ENCODE data around the gene ARHGAP22.

ARHGAP22 gene

DNA sequence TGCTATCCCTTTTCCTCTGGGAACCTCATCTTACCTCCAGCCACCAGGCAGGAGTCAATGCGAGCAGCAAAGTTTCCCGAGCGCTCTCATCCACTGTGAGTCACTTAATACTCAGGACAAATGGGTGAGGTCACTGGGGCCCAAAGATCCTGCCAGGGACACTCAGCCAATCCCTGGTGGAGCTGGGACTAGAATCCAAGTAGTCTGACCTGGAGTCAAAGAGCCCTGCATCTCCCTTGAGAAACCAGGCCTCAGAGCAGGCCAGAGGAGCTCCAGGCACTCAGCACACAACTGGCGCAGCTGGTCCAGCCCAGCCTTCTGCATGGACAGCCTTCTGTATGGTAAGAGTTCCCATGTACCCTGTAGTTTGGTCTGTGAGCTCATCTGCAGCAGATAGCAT lies 156.1 kb downstream of the ARHGAP22 start:
- no peak overlapping the region for H3K4me3 ChIP-seq (ENCODE audit: low read depth, low read length)
- TF ChIP-seq, protein P1, sequence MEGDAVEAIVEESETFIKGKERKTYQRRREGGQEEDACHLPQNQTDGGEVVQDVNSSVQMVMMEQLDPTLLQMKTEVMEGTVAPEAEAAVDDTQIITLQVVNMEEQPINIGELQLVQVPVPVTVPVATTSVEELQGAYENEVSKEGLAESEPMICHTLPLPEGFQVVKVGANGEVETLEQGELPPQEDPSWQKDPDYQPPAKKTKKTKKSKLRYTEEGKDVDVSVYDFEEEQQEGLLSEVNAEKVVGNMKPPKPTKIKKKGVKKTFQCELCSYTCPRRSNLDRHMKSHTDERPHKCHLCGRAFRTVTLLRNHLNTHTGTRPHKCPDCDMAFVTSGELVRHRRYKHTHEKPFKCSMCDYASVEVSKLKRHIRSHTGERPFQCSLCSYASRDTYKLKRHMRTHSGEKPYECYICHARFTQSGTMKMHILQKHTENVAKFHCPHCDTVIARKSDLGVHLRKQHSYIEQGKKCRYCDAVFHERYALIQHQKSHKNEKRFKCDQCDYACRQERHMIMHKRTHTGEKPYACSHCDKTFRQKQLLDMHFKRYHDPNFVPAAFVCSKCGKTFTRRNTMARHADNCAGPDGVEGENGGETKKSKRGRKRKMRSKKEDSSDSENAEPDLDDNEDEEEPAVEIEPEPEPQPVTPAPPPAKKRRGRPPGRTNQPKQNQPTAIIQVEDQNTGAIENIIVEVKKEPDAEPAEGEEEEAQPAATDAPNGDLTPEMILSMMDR (IDR thresholded peaks at IDR 0.05; ENCODE audit: low read depth, low read length), result no peak

DNA sequence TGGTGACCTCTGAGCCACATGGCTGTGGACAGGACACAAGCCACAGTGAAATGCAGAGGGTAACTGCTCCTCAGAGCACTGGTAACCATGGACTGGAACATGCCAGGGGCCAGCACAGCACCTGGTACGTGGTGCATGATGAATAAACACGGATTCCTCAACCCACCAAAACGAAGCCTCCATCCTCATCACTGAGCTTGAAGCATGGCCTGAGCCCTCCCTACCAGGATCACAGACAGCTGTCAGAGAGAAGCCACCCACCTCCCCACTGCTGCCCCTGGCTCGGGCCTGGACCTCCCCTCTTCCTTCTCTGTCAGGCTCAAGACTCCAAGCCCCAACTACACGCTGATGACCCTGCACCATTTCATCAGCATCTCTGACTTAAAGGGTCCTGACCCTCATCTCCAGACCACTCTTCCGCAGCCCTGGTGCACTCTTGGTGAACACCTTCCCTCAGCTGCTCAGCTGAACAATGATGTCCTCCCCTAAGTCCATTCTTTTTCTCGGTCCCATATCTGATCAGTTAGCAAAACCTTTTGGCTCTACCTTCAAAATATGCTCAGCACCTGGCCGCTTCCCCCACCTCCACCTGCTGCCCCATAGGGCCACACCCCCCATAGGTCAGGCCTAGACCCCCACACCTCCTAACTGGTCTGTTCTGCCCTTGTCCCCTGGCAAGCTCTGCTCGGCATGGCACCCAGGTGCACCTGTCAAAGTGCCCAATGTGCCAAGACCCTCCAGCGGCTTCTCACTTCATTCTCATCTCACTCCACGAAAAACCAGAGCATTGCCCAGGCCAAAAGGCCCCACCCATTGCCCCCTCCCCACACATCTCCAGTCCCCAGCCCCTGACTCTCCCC lies 157.3 kb downstream of the ARHGAP22 start:
- TF ChIP-seq, protein P1 (IDR thresholded peaks at IDR 0.05; ENCODE audit: low read depth, low read length), result no peak
- no peak overlapping the region for H3K4me3 ChIP-seq (ENCODE audit: low read depth, low read length)

DNA sequence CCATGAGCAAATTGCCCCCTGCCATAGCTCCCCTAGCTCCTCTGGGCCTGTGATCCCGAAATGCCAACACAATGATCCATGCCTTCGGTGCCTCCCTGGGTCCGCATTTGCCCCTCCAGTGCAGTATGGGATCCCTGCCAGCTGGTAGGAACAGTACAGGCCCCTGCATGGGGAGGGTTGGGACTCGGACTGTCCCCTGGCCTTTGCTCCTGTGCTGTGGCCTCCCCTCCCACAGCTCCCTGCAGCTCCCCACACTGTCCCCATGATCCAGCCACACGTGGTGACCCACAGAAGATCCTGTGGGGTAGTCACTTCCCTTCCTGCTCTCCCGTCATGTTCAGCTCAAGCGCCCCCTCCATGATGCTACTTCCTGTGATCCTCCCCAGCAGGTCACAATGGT lies 158.1 kb downstream of the ARHGAP22 start:
- no peak overlapping the region for H3K4me3 ChIP-seq (ENCODE audit: low read depth, low read length)

DNA sequence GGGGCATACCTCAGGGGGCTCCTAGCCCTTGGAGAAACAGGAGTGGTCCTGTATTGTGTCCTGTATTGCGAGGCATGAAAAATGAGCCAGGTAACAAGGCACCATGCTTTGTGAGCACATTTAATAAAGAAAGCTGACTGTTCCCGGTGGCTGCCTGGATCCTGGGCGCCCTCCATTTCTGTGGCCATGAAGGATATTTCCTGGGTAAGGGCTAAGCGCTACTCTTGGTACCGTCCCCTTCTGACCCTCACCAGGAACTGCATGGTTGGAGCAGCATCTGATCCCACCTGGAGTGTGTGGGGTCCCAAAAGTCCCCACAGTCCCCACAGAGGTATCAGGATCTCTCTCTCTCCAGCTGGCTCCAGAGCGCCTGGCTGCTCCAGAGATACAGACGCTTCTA lies 158.9 kb downstream of the ARHGAP22 start:
- TF ChIP-seq, protein P1 (IDR thresholded peaks at IDR 0.05; ENCODE audit: low read depth, low read length), result no peak
- no peak overlapping the region for H3K4me3 ChIP-seq (ENCODE audit: low read depth, low read length)

More for the DNA sequence above, 158.1 kb downstream of the ARHGAP22 start:
- TF ChIP-seq, protein P1 (IDR thresholded peaks at IDR 0.05; ENCODE audit: low read depth, low read length), result no peak

DNA sequence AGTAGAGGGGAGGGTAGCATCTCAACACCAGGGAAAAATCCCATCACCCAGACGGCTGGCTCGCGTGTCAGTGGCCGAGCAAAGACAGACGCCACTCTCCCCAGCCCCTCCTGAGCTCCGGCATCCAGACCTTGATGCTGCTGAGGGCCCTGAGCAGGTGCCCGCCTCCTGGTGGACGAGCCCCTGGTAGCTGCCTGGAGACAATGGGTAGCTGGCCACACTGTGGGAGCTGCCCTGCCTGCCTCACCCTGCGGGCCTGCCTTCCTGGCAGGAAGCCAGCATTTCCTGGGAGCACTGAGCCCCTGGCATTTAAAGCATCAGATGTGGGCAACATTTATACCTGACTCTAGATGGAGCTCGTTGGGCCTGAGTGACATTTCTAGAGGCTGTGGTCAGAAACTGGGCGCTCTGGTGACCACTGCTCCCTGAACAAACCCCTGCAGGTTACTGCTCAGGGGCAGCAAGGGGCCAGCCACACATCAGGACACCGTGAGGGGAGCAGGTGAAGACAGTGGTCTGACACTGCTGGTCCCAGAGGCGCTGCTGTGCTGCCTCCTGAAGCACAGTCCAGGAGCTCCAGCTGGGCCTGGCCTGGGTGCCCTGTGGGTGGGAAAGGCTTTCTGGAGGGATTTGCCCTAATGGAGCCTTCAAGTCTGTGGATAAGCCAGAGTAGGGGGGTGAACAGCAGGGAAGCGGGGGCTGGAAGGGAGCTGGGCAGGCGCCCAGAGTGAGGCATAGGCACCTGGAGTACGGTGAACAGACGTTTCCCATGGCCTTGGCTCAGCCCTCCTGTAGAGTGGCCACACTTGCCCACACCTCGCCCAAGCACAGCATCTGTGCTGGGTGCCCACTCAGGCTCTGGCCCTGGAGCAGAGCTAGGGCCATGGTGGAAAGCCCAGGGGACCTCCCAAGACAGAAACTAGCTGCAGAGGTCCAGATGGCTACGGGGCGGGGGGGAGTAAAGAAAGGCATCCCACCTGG lies 159.7 kb downstream of the ARHGAP22 start:
- H3K4me3 ChIP-seq (ENCODE audit: low read depth, low read length), result no peak overlapping the region
- TF ChIP-seq, protein P1 (IDR thresholded peaks at IDR 0.05; ENCODE audit: low read depth, low read length), result no peak

DNA sequence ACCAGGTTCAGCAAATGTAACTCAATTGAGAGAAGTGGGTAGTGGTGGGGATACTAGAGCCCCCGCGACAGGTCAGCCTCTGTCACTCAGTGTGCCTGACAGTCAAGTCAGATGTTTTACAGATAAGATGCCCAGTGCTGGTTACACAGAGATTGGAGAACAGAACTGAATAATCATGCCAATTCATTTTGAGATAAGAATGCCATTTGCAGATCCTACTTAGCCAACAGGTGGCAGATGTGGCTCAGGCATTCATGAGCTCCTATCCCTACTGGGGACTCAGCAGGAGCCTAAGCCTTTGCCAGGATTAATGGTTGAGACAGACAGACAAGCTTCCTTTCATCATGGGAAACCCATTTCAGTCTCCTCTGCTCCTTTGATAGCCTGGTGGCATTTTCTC lies 160.6 kb downstream of the ARHGAP22 start:
- TF ChIP-seq, protein P1 (IDR thresholded peaks at IDR 0.05; ENCODE audit: low read depth, low read length), result 0 out of 2 replicates have a peak, but pooled peaks have one; percentile 11
- H3K4me3 ChIP-seq (ENCODE audit: low read depth, low read length), result no peak overlapping the region
